IgD-negative memory B cell (primary cell): ENCODE results near the gene RPUSD3. TPM values are rescaled to one million over a fixed set of nuclear protein-coding genes. Genes with fewer than 3 reads are reported as not detected.
A peak's percentile ranks its signal among the peaks of the same experiment; 100 is the strongest.
"Not testable (repeated sequence)": the region's sequence is repeated elsewhere in the genome, so short reads cannot be mapped to it uniquely, and the experiment has no call there.

Source experiments
- H3K27ac Mint-ChIP-seq, 3 donors: one replicate each; pipeline ENCODE4 v1.8.0; 2020 to 2022; ENCODE audit warnings: mild to moderate bottlenecking in 3 of 3, mixed read lengths in 3 of 3, moderate library complexity in 1 of 3
- H3K27me3 Mint-ChIP-seq: one replicate; pipeline ENCODE4 v1.8.0; 2021; ENCODE audit warnings: mixed read lengths
- H3K36me3 Mint-ChIP-seq: one replicate; pipeline ENCODE4 v1.8.0; 2020; ENCODE audit warnings: mild to moderate bottlenecking, mixed read lengths
- H3K4me1 Mint-ChIP-seq, 3 donors: one replicate each; pipeline ENCODE4 v1.8.0; 2020 to 2022; ENCODE audit warnings: mixed read lengths in 3 of 3, mild to moderate bottlenecking in 1 of 3
- H3K4me3 Mint-ChIP-seq, 4 donors: one replicate each; pipeline ENCODE4 v1.8.0; 2020 to 2022; ENCODE audit warnings: mild to moderate bottlenecking in 4 of 4, mixed read lengths in 4 of 4, moderate library complexity in 3 of 4
- H3K9me3 Mint-ChIP-seq, 3 donors: one replicate each; pipeline ENCODE4 v1.8.0; 2020 to 2021; ENCODE audit warnings: mixed read lengths in 3 of 3, mild to moderate bottlenecking in 1 of 3
- polyA plus RNA-seq: library from polyadenylated mRNA; unstranded; fragments of 300-500 nt; fragmentation: Illumina TruSeq; gene quantifications from one replicate; pipeline ENCODE4 v1.2.3, GENCODE V29; 2021

The RPUSD3 gene
- polyA plus RNA-seq, 1 donor from 2014 or later: 57.9 TPM

DNA sequence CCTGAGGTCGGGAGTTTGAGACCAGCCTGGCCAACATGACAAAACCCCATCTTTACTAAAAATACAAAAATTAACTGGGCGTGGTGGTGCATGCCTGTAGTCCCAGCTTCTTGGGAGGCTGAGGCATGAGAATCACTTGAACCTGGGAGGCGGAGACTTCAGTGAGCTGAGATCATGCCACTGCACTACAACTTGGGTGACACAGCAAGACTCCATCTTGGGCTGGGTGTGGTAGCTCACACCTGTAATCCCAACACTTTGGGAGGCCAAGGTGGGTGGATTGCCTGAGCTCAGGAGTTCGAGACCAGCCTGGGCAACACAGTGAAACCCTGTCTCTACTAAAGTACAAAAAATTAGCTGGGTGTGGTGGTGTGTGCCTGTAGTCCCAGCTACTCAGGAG lies 32.4 kb upstream of the RPUSD3 start:
- H3K27me3 Mint-ChIP-seq, H3K4me1 Mint-ChIP-seq, H3K36me3 Mint-ChIP-seq, H3K27ac Mint-ChIP-seq, H3K9me3 Mint-ChIP-seq, H3K4me3 Mint-ChIP-seq: not testable (repeated sequence)

DNA sequence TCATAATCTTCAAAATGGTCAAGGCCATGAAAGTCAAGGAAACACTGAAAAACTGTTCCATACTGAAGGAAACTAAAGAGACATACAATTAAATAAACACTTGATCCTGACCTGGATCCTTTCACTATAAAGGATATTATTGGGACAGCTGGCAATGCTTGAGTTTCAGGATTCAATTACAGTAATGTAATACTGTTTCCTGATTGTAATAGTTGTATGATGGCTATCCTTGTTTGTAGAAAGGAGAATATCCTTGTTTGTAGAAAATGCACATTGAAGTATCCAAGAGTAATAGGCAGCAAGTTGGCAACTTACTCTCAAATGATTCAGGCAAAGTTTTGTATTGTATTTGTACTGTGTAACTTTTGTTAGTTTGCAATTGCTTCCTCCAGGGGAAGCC lies 31.6 kb upstream of the RPUSD3 start:
- Mint-ChIP-seq H3K36me3 (no peaks in the 10 kb centered on the region), H3K27ac (no peak overlapping the region), H3K9me3 (no peaks in the 10 kb centered on the region), H3K27me3 (peaks cover 7% of the 10 kb centered on the region), H3K4me1 (no peaks in the 10 kb centered on the region), H3K4me3 (no peak overlapping the region)

DNA sequence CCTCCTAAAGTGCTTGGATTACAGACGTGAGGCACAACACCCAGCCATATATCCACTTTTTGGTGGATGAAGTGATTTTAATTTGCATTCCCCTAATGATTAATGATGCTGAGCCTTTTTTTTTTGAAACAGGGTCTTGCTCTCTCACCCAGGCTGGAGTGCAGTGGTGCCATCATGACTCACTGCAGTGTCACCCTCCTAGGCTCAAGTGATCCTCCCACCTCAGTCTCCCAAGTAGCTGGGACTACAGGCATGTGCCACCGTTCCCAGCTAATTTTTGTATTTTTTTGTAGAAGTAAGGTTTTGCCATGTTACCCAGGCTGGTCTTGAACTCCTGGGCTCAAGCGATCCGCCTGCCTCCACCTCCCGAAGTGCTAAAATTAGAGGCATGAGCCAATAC lies 28.3 kb upstream of the RPUSD3 start:
- H3K36me3 Mint-ChIP-seq, H3K27me3 Mint-ChIP-seq, H3K9me3 Mint-ChIP-seq, H3K4me1 Mint-ChIP-seq, H3K4me3 Mint-ChIP-seq: not testable (repeated sequence)
- peak overlapping the region in 1 of 3 donors; percentile 3 for H3K27ac Mint-ChIP-seq

DNA sequence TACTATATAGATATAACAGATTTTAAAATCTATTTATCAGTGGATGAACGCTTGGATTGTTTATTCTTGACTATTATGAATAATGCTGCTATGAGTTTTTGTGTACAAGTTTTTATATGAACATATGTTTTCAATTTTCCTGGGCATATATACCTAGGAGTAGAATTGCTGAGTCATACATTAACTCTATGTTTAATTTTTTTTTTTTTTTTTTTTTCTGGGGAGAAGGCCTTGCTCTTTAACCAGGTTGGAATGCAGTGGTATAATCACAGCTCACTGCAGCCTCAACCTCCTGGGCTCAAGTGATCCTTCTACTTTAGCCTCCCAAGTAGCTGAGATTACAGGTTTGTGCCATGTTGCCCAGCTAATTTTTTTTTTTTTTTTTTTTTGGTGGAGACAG lies 27.2 kb upstream of the RPUSD3 start:
- no peaks in the 10 kb centered on the region for H3K36me3 Mint-ChIP-seq
- H3K27me3 Mint-ChIP-seq: peaks cover 4% of the 10 kb centered on the region
- H3K9me3 Mint-ChIP-seq: no peaks in the 10 kb centered on the region
- no peaks in the 10 kb centered on the region for H3K4me1 Mint-ChIP-seq
- no peak overlapping the region for H3K4me3 Mint-ChIP-seq
- no peak overlapping the region for H3K27ac Mint-ChIP-seq

DNA sequence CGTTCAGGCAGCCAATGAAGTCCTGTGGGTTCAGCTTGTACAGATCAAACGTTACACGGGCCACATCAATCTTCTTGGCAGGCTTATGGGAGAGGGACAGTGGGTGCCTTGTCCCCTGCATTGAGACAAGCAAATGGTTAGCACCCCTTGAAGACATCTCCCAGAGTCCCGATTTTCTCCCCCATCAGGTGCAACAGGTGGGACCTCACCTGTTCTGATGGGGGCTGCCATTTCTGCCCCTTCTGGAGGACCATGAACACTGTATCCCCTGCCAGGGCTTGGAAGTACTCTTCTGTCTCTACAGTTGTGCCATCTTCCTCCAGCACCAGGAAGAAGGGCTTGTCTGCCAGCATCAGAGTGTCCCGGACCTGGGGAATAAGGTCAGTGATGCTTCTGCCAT lies 26.1 kb upstream of the RPUSD3 start:
- H3K4me1 Mint-ChIP-seq: no peaks in the 10 kb centered on the region
- H3K27ac Mint-ChIP-seq: no peak overlapping the region
- no peaks in the 10 kb centered on the region for H3K9me3 Mint-ChIP-seq
- H3K4me3 Mint-ChIP-seq: no peak overlapping the region
- no peaks in the 10 kb centered on the region for H3K27me3 Mint-ChIP-seq
- H3K36me3 Mint-ChIP-seq: no peaks in the 10 kb centered on the region

DNA sequence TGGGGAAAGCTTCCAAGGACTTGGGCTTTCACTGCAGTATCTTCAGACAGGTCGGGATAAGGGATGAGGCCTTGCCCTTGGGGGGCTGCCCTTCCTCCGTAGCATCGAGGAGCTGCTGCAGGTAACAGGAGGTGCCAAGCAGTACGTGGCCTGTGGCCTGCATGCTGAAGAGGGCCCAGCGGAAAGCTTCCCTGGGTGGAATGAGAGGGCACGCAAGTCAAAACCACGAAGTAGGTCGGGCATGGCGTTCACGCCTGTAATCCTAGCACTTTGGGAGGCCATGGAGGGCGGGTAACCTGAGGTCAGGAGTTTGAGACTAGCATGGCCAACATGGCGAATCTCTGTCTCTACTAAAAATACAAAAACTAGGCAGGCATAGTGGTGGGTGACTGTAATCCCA lies 23.3 kb upstream of the RPUSD3 start:
- H3K4me3 Mint-ChIP-seq: no peak overlapping the region
- H3K9me3 Mint-ChIP-seq: no peaks in the 10 kb centered on the region
- no peak overlapping the region for H3K27ac Mint-ChIP-seq
- no peaks in the 10 kb centered on the region for H3K36me3 Mint-ChIP-seq
- H3K27me3 Mint-ChIP-seq: no peaks in the 10 kb centered on the region
- H3K4me1 Mint-ChIP-seq: peaks cover 0 to 2% (median 0%) of the 10 kb centered on the region in 3 donors

DNA sequence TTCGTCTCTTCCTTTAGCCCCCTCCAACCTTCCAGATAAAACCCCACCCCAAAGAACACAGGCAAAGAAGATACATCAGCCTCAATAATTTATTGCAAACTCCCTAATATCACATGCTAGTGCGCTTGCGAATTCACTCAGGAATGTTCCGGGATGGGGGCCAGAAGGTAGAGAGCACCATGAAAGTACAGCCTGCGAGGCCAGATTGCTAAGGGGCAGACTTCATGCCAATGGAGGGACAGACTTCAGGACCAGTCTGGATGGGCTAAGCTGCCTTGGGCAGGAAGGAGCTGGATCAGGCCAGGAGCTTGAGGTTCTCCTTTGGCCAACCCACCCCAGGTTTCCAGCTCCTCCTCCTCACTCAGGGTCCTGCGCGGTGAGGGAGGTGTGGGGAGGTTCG lies 22.8 kb upstream of the RPUSD3 start:
- no peaks in the 10 kb centered on the region for H3K36me3 Mint-ChIP-seq
- H3K4me1 Mint-ChIP-seq: peaks cover 0 to 2% (median 0%) of the 10 kb centered on the region in 3 donors
- no peaks in the 10 kb centered on the region for H3K27me3 Mint-ChIP-seq
- no peak overlapping the region for H3K27ac Mint-ChIP-seq
- no peaks in the 10 kb centered on the region for H3K9me3 Mint-ChIP-seq
- no peak overlapping the region for H3K4me3 Mint-ChIP-seq

DNA sequence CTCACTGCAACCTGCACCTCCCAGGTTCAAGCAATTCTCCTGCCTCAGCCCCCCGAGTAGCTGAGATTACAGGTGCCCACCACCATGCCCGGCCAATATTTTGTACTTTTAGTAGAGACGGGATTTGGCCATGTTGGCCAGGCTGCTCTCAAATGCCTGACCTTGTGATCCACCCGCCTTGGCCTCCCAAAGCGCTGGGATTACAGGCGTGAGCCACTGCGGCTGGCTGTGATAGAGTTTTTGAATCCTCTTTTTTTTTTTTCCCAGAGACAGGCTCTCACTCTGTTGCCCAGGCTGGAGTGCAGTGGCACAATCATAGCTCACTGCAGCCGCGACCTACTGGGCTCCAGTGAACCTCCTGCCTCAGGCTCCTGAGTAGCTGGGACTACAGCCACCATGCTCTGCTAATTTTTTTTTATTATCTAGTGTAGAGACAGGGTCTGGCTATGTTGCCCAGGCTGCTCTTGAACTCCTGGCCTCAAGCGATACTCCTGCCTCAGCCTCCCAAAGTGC lies 21.4 kb upstream of the RPUSD3 start:
- H3K27me3 Mint-ChIP-seq, H3K4me3 Mint-ChIP-seq, H3K9me3 Mint-ChIP-seq, H3K27ac Mint-ChIP-seq, H3K4me1 Mint-ChIP-seq, H3K36me3 Mint-ChIP-seq: not testable (repeated sequence)

DNA sequence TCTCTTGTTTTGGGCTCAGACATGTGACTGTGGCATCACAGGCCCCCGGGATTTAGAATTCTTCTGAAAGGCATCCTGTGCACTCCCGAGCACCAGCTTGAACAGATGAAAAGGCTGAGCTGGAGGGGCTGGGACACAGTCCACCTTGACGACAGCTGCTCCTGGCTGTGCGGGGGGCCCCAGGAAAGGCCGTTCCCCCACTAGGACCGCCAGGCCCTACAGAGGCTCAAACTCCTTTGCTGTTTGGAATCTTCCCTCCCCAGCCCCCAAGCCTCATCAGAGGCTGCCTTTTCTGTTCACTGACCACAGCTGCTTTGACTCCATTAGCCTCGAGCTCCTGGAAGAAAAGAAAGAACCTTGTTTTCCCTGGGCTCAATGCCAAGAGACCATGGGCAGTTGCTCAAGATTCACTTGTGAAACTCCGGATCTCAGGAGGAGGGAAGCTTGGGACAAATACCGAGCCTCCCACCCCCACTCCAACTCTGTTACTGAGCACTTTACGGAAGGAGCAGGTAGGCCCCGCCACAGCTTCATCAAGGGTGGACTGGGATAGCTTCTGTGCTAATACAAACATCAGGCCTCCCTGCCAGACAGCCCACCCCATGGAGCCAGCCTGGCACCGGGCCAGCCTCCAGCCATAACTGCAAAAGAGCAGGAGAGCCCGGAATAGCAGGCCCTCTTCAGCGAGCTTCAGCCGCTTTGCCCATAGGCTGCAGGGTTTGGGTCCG lies 20.6 kb upstream of the RPUSD3 start:
- Mint-ChIP-seq H3K4me1 (peaks cover 0 to 2% (median 0%) of the 10 kb centered on the region in 3 donors), H3K4me3 (no peak overlapping the region), H3K9me3 (no peaks in the 10 kb centered on the region), H3K27me3 (no peaks in the 10 kb centered on the region), H3K27ac (no peak overlapping the region), H3K36me3 (no peaks in the 10 kb centered on the region)

DNA sequence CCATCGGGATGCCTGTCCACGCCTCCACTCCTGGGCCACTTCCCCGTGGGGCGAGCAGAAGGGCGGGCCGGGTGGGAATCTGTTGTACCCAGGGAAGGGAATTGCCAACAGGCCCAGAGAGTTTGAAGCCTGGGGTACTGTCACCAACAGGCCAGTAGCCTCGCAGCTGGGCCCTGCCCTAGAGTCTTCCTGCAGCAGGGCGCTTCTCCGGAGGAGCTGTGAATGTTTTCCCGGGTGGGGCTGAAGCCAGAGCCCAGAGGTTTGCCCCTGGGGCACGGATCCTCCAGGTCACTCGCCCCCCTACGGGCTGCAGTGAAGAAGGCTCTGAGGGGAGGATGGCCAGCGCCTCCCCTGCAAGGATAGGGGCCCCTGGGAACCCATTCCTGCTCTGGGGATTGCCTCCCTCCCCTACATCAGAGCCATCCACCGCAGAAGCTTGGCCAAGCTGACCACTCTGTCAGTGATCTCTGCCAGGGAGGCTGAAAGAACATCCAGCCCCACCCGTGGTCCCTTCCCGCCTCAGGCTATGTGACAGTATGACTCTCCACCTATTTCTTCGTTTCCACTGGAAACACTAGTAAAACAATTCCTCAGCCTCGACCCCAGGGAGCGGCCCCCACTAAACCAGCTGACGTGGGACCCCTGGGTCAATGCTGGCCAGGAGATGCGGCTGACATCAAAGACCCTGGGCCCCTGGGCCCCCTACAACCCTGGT lies 19.4 kb upstream of the RPUSD3 start:
- Mint-ChIP-seq H3K4me1 (peaks cover 0 to 2% (median 0%) of the 10 kb centered on the region in 3 donors), H3K9me3 (no peaks in the 10 kb centered on the region), H3K27ac (no peak overlapping the region), H3K27me3 (no peaks in the 10 kb centered on the region), H3K4me3 (peak overlapping the region in 1 of 4 donors; percentile 10), H3K36me3 (no peaks in the 10 kb centered on the region)

DNA sequence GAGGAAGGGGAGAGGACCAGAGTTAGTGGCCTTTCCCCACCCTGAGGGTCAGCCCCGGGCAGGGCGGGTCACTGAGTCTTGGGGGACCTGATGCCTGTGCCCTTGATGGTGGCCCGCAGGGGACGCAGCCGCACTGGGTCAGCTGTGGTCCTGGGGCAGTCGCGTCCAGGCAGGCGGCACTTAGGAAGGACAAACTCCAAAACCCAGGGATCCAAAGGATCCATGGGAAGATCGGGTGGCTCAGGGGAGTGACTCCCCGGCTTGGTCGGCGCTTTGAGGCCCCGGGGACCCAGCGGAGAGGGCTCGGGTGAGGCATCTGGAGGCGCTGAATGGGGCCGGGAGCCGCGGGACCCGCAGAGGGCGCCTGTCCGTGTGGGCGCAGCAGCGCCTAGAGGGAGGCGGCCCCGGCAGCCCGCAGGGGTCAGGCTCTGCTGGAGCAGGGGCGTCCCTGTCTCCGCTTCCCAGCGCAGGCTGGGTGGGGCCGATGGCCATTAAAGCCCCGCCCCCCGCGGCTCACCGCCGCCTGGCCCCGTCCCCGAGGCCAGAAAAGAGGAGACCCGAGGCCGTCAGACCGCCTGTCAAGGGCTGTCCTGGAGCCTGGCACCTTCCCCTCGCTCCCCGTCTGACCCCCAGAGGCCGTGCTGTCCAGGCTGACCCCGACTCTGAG lies 18.7 kb upstream of the RPUSD3 start:
- H3K27me3 Mint-ChIP-seq: no peaks in the 10 kb centered on the region
- no peaks in the 10 kb centered on the region for H3K9me3 Mint-ChIP-seq
- H3K4me3 Mint-ChIP-seq: no peak overlapping the region
- H3K4me1 Mint-ChIP-seq: peaks cover 0 to 2% (median 0%) of the 10 kb centered on the region in 3 donors
- H3K36me3 Mint-ChIP-seq: no peaks in the 10 kb centered on the region
- no peak overlapping the region for H3K27ac Mint-ChIP-seq

DNA sequence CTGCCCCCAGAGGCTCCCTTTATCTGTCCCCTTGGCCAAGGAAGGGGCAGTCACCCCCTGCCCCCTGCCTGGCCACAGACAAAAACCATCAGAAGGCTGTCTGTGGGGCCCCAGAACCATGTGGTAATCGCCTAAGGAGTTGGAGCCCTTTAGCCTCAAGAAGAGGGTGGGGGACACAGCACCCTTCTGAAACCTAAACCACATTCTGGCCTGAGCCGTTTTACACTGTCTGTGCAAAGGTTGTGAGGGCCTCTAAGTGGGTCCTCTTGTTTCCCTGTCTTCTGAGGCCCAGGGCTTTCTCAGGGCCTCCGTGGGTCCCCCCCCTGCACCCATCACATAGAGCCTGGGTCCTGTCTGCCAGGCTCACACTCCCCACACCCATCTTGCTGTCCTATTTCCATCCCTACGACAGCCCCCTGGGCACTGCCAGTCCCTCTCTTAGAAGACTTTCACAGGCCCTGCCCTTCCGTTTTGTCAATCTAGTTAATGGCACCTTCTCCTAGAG lies 17.9 kb upstream of the RPUSD3 start:
- H3K9me3 Mint-ChIP-seq: no peaks in the 10 kb centered on the region
- no peaks in the 10 kb centered on the region for H3K27me3 Mint-ChIP-seq
- H3K4me1 Mint-ChIP-seq: peaks cover 0 to 2% (median 0%) of the 10 kb centered on the region in 3 donors
- H3K36me3 Mint-ChIP-seq: no peaks in the 10 kb centered on the region
- no peak overlapping the region for H3K4me3 Mint-ChIP-seq
- no peak overlapping the region for H3K27ac Mint-ChIP-seq

DNA sequence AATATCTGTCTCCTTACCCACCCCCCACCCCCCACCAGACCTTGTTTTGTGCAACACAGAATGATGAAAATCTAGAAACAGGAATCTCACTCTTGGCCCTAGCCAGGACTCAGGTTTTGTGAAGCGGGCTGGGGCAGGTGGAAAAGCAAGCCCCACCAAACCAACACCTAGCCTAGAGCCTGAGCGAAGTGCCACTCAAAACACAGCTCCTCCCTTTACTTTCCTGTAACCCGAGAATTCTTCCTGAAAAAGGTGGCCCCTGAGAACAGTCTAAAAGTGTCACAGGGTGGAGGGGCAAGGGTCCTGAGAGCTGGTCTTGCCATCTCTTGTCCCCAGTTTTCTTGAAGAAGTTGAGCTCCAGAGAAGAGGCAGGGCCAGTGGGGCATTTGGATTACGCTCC lies 17.4 kb upstream of the RPUSD3 start:
- no peak overlapping the region for H3K4me3 Mint-ChIP-seq

DNA sequence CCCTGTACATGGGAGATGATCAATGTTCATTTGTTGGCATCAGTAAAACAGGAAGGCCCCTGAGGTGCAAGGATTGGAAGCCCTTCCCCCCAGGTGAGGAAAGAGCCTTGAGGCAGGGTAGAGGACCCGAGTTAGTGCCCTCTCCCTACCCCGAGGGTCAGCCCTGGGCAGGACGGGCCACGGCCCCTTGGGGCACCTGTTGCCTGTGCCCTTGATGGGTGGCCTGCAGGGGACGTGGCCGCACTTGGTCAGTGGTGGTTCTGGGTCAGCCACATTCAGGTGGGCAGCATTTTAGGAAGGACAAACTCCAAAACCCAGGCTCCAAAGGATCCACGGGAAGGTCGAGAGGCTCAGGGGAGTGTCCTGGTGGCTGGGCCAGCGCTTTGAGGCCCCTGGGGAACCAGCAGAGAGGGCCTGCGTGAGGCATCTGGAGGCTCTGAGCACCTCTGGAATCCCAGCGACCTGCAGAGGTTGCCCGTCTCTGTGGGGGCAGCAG lies 15.8 kb upstream of the RPUSD3 start:
- peaks cover 0 to 2% (median 0%) of the 10 kb centered on the region in 3 donors for H3K4me1 Mint-ChIP-seq

More for the DNA sequence above, 17.4 kb upstream of the RPUSD3 start:
- Mint-ChIP-seq H3K9me3 (no peaks in the 10 kb centered on the region), H3K4me1 (peaks cover 0 to 2% (median 0%) of the 10 kb centered on the region in 3 donors), H3K27me3 (no peaks in the 10 kb centered on the region), H3K27ac (no peak overlapping the region), H3K36me3 (no peaks in the 10 kb centered on the region)

DNA sequence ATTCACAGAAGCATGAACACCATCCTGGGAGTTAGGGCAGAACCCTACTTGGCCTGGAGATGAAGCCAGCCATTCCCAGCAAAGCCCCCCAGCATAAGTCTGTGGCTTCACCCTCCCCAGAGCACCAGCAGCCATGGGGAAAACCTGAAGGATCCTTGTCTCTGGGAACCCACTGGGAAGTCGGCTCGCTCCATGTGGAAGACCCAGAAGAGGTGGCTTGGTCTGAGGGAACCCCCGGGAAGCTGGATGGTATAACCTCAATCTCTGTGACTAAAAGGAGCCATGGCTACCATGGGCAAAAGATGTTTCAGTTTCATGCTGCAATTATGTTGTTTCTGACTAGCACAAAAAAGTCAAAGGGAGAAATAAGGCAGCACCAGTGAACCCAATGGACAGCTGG lies 11.8 kb upstream of the RPUSD3 start:
- no peak overlapping the region for H3K27ac Mint-ChIP-seq
- H3K9me3 Mint-ChIP-seq: no peaks in the 10 kb centered on the region
- no peaks in the 10 kb centered on the region for H3K4me1 Mint-ChIP-seq
- no peak overlapping the region for H3K4me3 Mint-ChIP-seq
- peaks cover 4% of the 10 kb centered on the region for H3K36me3 Mint-ChIP-seq
- peaks cover 8% of the 10 kb centered on the region for H3K27me3 Mint-ChIP-seq

More for the DNA sequence above, 15.8 kb upstream of the RPUSD3 start:
- H3K36me3 Mint-ChIP-seq: peaks cover 3% of the 10 kb centered on the region
- no peaks in the 10 kb centered on the region for H3K9me3 Mint-ChIP-seq
- no peak overlapping the region for H3K27ac Mint-ChIP-seq
- no peak overlapping the region for H3K4me3 Mint-ChIP-seq
- no peaks in the 10 kb centered on the region for H3K27me3 Mint-ChIP-seq
